ENCODE data around the gene RNF222.
A peak's percentile ranks its signal among the peaks of the same experiment; 100 is the strongest.
"Not testable (repeated sequence)": the region's sequence is repeated elsewhere in the genome, so short reads cannot be mapped to it uniquely, and the experiment has no call there.

RNF222 gene

DNA sequence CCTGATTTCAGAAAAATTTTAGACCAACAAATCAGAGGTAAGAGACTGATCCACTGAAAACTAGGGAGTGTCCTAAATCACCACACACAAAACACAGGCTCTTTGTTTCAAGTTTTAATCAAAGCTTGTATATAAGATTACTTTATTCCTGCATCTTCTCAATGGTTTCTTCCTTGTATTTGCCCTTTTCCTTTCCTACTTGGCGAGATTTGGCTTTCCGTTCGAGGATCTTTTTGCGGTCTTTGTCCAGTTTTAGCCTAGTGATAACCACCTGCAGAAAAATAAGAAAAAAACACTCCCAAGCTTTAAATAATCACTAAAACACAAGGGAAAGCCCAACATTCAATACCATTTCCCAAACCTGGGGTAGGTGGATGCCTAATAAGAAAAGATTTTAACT, 20.2 kb downstream of the RNF222 start:
- DNase-seq: no peak

DNA sequence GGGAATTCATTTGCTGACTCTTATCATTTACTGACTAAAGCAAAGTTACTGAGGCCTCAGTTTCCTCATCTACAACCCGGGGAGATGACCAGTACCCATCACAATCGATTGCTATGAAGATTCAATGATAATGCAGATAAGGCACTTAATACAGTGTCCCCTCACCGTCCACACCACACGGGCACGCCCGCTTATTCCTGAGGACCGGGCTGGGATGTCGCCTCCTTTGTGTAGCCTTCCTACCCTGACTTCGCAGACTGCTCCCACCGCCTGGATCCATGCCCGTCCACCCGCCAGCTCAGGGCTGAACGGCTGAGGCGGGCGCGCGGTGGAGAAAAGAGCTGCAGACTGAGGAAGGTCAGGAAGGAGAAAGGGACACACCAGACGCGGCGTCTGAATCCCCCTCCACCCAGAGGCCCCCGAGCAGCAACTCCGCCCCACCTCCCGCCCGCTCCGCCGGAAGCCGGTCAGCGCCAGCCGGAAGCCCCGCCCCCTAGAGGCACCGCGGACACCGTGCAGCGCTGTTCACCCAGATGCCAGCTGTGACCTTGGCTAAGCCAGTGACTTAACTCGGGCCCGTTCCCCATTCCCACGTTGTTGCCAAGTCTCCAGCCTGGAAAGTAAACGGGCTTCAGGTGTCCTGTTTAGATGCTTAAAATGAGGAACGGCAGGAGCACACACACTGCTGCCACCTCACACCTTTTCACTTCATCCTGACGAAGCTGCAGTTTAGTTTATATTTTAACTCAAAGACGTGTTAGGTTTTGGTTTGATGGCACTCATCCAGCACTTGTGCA, 21.2 kb downstream of the RNF222 start, which contains the start of gene KRABD2:
Gene KRABD2 (minus strand): TSS at position 434 of the 797 bp plus-strand sequence.
- DNase-seq: peak in 1 of 2 experiments; percentile 53

DNA sequence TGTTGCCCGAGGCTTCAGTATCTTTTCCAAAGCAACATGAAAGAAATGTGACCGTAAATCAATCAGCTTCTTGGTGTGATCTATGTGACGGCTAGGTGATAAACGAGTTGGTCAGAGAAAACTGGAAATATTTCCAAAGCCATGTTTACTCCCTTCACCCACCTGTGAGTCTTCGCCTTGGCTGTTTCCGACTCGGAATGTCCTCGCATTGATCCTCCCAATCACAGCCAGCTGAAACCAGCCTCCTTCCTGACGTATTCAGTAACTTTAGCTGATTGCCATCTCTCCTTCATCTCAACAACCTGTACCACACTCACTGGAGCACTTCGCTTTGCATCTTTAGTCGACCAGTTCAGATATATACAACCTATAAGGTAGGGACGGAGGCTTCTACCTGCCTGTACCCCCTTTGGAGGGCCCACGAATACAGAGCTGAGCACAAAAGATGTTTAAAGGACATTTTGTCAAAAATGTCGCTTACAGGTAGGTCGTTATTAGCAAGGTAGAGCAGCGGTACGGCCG, 21.8 kb downstream of the RNF222 start:
- peak in 1 of 2 experiments; percentile 13 for DNase-seq

DNA sequence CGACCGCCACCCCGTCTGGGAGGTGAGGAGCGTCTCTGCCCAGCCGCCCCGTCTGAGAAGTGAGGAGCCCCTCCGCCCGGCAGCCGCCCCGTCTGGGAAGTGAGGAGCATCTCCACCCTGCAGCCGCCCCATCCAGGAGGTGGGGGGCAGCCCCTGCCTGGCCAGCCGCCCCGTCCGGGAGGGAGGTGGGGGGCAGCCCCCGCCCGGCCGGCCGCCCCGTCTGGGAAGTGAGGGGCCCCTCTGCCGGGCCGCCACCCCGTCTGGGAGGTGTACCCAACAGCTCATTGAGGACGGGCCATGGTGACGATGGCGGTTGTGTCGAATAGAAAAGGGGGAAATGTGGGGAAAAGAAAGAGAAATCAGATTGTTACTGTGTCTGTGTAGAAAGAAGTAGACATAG, 23.8 kb downstream of the RNF222 start:
- not testable (repeated sequence) for DNase-seq

DNA sequence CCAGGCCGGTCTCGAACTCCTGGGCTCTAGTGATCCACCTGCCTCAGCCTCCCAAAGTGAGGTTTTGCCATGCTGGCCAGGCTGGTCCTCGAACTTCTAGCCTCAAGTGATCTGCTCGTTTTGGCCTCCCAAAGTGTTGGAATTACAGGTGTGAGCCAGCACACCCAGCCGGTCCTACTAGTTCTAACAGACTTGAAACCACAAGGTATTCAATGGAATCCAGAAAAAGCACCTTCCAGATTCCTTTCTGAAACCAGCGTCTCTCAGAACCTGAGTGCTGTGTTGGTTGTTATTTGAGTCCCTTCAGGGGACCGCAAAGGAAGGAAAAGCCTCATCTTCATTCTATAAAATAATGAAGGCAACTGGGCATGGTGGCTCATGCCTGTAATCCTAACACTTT, 25.2 kb downstream of the RNF222 start:
- no peak for DNase-seq

DNA sequence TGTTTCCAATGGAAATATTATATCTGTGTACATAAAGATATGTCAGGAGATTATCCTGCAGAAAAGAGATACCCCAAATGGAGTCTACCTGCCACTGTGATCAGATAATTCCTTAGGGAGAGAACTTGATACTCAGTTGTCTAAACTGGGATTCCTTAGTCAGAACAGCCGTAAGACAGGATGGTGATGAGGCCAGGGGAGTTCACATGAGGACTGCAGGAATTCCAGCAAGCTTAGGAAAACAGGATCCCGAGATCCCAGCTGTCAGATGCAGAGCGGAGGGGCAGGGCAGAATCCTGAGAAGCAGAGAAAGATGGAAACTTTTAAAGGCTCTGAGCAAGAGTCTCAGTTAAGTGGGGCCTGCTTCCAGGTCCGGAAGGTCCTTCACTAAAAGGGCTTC, 25.8 kb downstream of the RNF222 start:
- DNase-seq: no peak

DNA sequence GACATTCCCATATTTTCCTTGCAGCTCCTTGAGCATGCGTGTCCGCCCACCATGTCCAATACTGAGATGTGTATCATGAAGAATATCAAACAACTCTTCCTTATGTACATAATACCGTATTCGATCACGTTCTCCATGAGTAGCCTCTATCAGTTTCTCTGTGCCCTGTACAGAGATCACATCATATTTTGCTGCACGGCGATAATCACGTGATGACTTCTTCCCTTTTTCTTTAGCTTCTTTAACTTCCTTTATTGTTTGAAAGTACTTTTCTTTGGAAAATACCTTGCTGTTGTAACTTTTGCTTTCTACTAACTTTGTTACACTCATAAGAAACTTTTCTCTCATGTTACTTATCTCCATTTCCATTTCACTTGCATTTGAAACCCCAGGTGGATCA, 27.7 kb downstream of the RNF222 start:
- no peak for DNase-seq

DNA sequence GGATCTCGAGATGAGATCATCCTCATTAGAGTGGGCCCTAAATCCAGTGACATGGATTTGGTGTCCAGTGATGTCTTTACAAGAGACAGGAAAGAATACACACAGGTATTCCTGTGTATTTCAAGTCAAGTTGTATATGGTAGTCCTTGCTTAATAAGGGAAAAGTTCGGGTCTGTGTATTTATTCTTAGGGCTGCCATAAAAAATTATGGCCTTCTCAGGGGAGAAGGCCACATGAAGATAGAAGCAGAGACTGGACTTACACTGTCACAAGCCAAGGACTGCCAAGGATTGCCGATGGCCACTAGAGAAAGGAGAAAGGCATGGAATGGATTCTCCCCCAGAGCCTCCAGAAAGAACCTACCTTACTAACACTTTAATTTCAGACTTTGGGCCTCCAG, 29.4 kb downstream of the RNF222 start:
- no peak for DNase-seq

DNA sequence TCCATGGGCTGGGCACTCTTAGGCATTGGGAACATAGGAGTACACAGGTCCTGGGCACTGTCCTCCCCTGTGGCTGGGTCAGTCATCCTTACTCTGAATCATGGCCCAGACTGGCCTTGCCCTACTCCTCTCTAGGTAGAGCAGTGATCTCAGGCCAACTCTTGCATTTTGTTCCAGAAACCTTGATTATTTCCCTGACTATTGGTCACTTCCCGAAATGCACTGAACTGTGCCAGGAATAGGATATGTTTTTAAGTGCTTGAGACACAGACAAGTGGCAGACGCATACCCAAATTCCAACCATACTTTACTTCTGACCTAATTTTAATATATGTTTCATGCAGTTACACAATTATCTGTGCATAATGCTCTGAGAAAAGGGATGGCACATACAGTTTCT, 31.4 kb downstream of the RNF222 start:
- DNase-seq: no peak

DNA sequence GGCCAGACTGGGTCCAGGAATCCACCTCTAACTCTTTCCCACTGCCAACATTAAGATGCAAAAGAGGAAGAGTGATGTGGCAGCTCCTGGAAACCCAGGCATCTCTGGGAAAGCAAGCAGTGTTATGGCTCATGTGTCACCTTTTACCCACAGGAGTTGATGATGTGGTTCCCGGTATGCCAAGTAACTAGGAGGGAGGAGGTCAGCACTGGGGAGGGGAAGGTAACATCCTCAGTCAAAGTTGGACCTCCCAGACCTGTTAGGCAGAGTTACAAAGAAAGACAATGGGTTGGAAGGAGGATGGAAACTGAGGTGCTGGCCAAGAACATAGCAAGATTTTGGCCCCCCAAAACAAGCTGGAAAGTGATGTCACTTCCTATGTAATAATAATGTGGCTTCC, 32.5 kb downstream of the RNF222 start:
- no peak for DNase-seq

DNA sequence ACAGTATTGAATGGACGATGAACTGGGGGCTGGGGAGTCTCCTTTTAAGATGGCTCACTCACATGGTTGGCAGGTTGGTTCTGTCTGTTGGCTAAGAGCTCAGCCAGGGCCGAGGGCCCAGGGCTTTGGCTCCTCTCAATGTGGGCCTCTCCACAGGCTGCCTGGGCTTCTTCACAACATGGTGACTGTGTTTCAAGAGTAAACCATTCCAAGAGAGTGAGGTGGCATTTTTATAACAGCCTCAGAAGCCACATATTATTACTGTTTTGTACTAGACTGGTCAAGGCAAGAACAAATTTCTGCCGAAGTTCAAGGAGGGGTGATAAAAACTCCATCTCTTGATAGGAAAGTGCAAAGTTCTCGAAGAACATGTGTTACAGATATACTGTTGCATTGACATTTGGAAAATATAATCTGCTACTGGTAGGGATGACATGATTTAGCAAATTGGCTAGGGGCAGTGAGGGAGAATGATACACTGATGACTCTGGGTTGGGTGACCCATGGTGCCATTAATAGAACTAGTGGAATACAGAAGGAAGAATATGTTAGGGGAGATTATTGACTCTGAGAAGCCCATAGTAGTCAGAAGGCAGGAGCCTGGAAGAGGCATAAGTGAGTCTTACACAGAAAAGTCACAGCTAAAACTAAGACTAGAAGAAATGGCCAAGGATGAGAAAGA, 34.8 kb downstream of the RNF222 start:
- no peak for DNase-seq

DNA sequence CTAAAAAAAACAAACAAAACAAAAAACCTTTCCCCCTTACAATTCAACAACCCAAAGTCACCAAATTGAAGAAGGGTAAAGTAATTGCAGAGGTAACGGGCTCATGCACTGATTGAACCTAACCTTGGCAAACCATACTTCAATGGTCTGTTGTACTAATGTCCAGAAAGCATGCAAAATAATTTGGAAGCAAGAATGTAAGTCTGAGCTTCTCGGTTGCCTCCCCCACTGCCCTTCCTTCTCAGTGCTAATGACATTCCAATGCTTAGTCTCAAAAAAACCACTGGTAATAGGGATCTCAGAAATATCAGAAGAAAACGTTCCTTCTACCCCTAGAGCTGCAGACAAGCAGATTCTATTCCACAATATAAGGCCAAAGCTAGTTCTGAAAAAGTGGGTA, 36.9 kb downstream of the RNF222 start:
- DNase-seq: no peak

DNA sequence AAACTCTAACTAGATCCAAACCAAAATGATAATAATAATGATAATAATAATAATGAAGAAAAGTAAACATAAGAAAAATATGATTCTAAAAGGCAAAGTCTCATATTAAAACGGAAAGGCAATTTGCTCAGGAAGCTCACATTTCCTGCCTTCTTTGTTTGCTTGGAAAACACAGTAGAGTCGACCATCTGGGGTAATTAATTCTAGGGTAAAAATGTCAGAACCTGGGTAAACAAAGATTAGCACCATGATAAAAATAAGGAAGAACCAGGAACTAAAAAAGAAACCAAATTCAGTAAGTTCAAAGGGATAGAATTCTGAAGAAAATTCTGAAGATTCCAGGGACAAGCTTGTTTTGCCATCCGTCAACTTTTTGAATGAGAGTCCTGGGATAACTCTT, 37.4 kb downstream of the RNF222 start:
- no peak for DNase-seq

DNA sequence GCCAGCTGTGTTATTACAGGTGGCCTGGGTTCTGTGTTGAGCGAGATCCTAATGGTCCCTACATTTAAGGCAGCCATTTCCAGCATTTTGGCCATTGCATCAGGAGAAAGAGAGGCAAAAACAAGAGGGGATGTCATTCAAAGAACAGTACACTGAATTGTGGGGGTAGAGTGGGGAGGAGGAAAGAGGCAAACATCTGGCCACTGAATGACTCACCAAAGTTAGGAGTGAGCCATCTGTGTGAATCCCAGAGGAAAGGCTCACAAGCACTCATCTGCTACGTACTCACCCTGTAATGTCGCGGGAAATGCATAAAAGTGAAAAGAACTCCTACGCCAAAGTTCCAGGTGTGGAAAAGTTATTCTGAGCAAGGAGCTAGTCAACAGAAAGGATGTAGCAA, 37.9 kb downstream of the RNF222 start:
- no peak for DNase-seq

DNA sequence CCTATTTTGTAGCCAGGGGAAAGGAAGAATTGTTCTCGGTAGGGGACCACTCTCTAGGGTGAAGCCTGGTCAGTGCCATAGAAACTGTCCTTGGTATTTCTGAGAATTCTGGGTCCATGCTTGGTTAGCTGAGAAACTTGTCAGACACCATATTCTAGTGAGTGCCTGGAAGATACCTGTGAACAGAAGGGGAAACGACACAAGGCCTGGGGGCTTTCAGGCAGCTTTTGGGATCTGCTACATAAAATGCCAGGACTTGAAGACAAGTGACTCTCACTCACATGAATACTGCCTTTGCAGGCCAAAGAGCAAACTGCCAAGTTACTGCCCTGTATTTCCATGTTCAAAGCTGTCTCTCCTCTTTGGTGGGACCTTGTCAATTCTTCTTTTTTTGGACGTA, 39.7 kb downstream of the RNF222 start:
- DNase-seq: no peak

DNA sequence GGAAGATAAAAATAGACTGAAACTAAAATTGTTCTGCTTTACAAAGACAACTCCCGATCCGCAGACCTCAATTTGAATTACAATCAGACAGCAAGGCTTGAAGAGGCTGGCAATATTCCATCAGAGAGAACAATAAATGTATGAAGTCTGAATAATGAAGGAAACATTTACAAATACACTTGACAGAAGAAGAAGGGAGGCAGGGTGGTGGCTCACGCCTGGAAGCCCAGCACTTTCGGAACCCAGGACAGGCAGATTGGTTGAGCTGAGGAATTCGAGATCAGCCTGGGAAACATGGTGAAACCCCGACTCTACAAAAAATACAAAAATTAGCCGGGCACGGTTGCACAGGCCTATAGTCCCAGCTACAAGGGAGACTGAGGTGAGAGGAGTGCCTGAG, 43.4 kb downstream of the RNF222 start:
- no peak for DNase-seq

DNA sequence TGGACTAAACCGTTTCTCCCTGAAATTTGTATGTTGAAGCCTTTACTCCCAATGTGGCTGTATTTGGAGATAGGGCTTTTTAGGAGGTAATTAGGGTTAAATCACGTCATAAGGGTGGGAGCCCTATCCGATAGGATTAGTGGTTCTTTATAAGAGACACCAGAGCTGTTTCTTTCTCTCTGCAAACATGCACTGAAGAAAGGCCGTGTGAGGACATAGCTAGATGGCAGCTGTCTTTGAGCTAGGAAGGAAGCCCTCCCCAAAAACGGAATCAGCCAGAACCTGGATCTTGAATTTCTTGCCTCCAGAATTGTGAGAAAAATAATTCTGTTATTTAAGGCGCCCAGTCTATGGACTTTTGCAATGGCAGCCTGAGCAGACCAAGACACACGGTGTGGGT, 43.9 kb downstream of the RNF222 start:
- DNase-seq: no peak

DNA sequence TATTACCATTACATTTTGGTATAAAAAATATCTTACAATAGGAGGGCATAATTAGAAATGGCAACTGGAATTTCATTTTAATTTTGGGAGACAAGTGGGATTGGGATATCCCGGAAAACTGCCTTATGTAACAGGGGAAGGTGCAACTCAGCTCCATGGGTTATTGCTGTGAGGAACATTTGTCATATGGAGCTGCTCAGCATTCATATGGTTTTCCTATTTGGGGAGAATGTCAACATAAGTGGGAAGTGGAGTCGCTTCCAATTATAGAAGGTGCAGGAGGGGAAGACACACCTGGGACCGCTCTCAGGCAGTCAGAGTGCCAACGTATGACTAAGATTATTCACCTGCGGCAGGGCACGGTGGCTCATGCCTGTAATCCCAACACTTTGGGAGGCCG, 47.3 kb downstream of the RNF222 start:
- DNase-seq: no peak

DNA sequence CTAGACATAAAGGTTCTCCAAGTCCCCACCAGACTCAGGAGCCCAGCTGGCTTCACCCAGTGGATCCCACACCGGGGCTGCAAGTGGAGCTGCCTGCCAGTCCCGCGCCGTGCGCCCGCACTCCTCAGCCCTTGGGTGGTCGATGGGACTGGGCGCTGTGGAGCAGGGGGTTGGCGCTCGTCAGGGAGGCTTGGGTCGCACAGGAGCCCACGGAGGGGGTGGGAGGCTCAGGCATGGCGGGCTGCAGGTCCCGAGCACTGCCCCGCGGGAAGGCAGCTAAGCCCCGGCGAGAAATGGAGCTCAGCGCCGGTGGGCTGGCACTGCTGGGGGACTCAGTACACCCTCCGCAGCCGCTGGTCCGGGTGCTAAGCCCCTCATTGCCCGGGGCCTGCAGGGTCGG, 50.6 kb downstream of the RNF222 start:
- not testable (repeated sequence) for DNase-seq

DNA sequence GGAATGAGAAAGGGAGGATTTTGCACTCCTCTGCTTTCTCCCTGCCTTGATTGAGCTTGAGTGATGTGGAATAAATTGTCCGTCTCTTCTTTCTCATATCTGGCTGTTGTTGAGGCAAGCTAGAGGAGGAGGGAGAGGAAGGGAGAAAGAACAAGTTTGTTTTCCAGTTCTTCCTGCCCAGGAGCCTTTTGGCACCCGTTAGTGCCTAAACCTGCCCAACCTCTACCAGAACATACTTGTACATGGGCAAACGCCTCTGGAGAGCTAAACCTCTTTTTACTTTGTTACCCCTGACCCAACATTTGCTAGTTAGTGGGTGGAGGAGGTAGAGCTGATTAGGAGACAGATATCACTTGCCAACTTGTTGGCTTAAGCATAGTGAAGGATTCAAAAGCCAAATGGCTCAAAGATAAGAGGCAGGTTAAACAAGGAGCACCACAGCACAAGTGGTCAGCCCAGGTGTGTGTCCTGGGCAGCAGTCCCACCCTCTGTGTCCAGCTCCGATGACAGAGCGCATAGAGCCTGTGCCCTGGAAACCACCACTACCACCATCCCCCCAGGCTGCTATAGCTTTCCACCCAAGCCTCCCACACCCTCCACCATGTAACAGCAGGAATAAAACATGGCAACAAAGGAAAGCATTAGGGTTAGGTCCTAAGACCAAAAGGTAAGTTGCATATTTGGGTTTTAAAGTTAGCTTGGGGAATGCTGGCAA, 51.5 kb downstream of the RNF222 start:
- no peak for DNase-seq

DNA sequence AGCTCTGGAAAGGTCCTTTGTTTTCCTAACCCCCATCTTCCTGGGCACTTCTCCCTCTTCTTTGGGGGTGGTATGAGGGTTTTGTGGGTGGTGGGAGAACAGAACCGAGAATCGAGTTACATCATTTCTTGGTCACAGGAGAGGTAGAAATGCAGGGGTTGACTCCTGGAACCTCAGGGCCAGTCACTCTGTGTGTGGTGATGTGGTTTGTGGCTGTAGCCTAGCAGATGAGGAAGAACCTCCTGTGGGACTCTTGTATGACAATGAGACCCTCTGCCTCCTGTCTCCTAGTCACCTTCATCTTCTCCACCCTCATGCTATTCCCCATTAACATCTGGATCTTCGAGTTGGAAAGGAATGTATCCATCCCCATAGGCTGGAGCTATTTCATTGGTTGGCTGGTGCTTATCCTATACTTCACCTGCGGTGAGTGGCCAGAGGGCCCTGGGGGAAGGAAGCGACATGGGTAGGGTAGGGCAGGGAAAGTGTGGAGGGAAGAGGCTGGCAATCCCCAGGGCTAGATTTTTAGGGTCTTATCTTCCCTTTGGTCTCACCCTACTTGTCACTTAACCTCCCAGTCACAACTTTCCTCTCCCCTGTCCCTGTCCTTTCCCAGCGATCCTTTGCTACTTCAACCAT, 52.5 kb downstream of the RNF222 start:
- no peak for DNase-seq

DNA sequence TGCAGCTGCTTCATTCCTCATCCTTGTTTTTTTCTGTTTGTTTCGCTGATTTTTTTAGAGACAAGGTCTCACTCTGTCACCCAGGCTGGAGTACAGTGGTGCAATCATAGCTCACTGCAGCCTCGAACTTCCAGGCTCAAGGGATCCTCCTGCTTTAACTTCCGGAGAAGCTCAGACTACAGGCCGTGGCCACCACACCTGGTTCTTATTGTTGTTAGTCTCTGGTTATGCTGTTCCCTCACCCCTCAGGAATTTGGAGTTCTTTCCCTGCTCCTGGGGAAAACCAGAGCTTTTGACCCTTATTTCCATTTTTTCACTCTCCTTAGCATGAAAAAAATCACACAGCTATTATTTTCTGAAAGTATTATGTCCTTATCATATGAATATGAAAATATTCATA, 56.2 kb downstream of the RNF222 start:
- no peak for DNase-seq

Measured in cerebellar nuclear complex (tissue), 1 donor.